Activated CD8-positive, alpha-beta memory T cell treated with anti-CD3 and anti-CD28 coated beads, Interleukin-2, amount 10 ng/mL, durations not matched to agents 7 days and 5 days (primary cell): Measurements from ENCODE around the gene EML5. TPM values are rescaled to one million over a fixed set of nuclear protein-coding genes. Genes with fewer than 3 reads are reported as not detected.

ENCODE experiments used
- total RNA-seq, 2 experiments: library from RNA; stranded (reverse); gene quantifications; one replicate each; pipeline ENCODE4 v1.2.3, GENCODE V29; 2021

The EML5 gene
- total RNA-seq, 2 experiments from 2014 or later: 2.3 to 3.7 TPM

Other genes with a start within 250 kb of the EML5 start
- gene PTPN21, start 237.9 kb downstream of the EML5 start, total RNA-seq: under 1 TPM in 1 of 2 experiments, not detected in 1; 0.12 TPM
- 10 to 100 TPM; 43.3 to 50.5 TPM for gene ZC3H14, start 229.9 kb downstream of the EML5 start, total RNA-seq
- 1 to 10 TPM; 1.4 to 2.5 TPM for gene TTC8, start 31.7 kb upstream of the EML5 start, total RNA-seq